Hematopoietic multipotent progenitor cell treated with erythropoietin and hydrocortisone succinate and interleukin-3 and kit ligand, for 8 days (in vitro differentiated cells): ENCODE results near the gene DCLK1.

Experiments used
- DNase-seq: peaks from one replicate; pipeline ENCODE4 v3.0.0-alpha.2; 2015

DCLK1 gene

GRCh38 chr13:35814605-35815011 is 316.6 kb downstream of the DCLK1 start:
- no peak for DNase-seq

GRCh38 chr13:35812736-35813135 is 318.4 kb downstream of the DCLK1 start:
- DNase-seq = no peak

- no peak for DNase-seq
Measured at GRCh38 chr13:35810321-35810720, 320.9 kb downstream of the DCLK1 start.

- DNase-seq = no peak
Measured at GRCh38 chr13:35808846-35809245, 322.3 kb downstream of the DCLK1 start.

- no peak for DNase-seq
Measured at GRCh38 chr13:35804901-35805300, 326.3 kb downstream of the DCLK1 start.

- no peak for DNase-seq
Measured at GRCh38 chr13:35797991-35798390, 333.2 kb downstream of the DCLK1 start.

GRCh38 chr13:35797244-35797643 is 333.9 kb downstream of the DCLK1 start:
- no peak for DNase-seq

GRCh38 chr13:35796623-35797022 is 334.6 kb downstream of the DCLK1 start:
- DNase-seq = no peak

- DNase-seq = no peak
Measured at GRCh38 chr13:35794734-35795389, 336.3 kb downstream of the DCLK1 start.

- DNase-seq = no peak
Measured at GRCh38 chr13:35793823-35794222, 337.4 kb downstream of the DCLK1 start.

- DNase-seq = no peak
Measured at GRCh38 chr13:35792911-35793310, 338.3 kb downstream of the DCLK1 start.

GRCh38 chr13:35792021-35792420 is 339.2 kb downstream of the DCLK1 start:
- no peak for DNase-seq

- no peak for DNase-seq
Measured at GRCh38 chr13:35791184-35791851, 339.9 kb downstream of the DCLK1 start.

GRCh38 chr13:35789335-35790165 is 341.6 kb downstream of the DCLK1 start:
- DNase-seq = peak; percentile 28

- DNase-seq = no peak
Measured at GRCh38 chr13:35787937-35788336, 343.2 kb downstream of the DCLK1 start.

- DNase-seq = no peak
Measured at GRCh38 chr13:35785576-35786303, 345.4 kb downstream of the DCLK1 start.

- no peak for DNase-seq
Measured at GRCh38 chr13:35784286-35784951, 346.8 kb downstream of the DCLK1 start.

- no peak for DNase-seq
Measured at GRCh38 chr13:35782793-35783192, 348.4 kb downstream of the DCLK1 start.

GRCh38 chr13:35781036-35782000 is 349.9 kb downstream of the DCLK1 start:
- no peak for DNase-seq

GRCh38 chr13:35780613-35781012 is 350.6 kb downstream of the DCLK1 start:
- DNase-seq = no peak

GRCh38 chr13:35771898-35772297 is 359.3 kb downstream of the DCLK1 start:
- no peak for DNase-seq
